ENCODE measurements around the gene GDF10. TPM values are rescaled to one million over a fixed set of nuclear protein-coding genes. Genes with fewer than 3 reads are reported as not detected.
A peak's percentile ranks its signal among the peaks of the same experiment; 100 is the strongest.

Gene GDF10
- total and polyA plus RNA-seq, 10 donors: 0.02 to 0.35 (median 0.20) TPM; not detected in 3

- peaks cover 0 to 75% (median 24%) of the 10 kb centered on the region in 7 donors for H3K27me3 ChIP-seq (replicated peaks in 1 of 7)
- WGBS, 5 donors: 59 to 92% (median 88%) methylated on average over 1 of the region's 1 CpG
- peaks cover 0 to 19% (median 15%) of the 10 kb centered on the region in 6 donors for H3K4me1 ChIP-seq
- no peak overlapping the region for H3K27ac ChIP-seq
- no peaks in the 10 kb centered on the region for H3K9me3 ChIP-seq
- TF ChIP-seq POLR2AphosphoS5 (IDR thresholded peaks at IDR 0.05) (no peak), POLR2A (IDR thresholded peaks at IDR 0.05) (no peak), CTCF (IDR thresholded peaks at IDR 0.05 in 8 of 11, conservative IDR thresholded peaks at IDR 0.05 in 3 of 11) (no peak)
- H3K4me3 ChIP-seq: no peak overlapping the region
- no peaks in the 10 kb centered on the region for H3K36me3 ChIP-seq
- intact Hi-C loops (cut with DNase I; ENCODE audit: low total_unique reads): no loop called here
- no peak for DNase-seq
Observed at GRCh38 chr10:47296941-47297340, 3.1 kb upstream of the GDF10 start.

- Histone ChIP-seq H3K27ac (no peak overlapping the region), H3K9me3 (no peaks in the 10 kb centered on the region), H3K27me3 (replicated peaks in 1 of 7) (peaks cover 0 to 85% (median 28%) of the 10 kb centered on the region in 7 donors), H3K4me1 (peaks cover 0 to 19% (median 15%) of the 10 kb centered on the region in 6 donors), H3K36me3 (no peaks in the 10 kb centered on the region), H3K4me3 (no peak overlapping the region)
- 84 to 92% (median 86%) methylated on average over 12 of the region's 12 CpGs for WGBS, 5 donors
- intact Hi-C loops (cut with DNase I; ENCODE audit: low total_unique reads): no loop called here
- DNase-seq: no peak
- TF ChIP-seq POLR2AphosphoS5 (IDR thresholded peaks at IDR 0.05): no peak
- no peak for TF ChIP-seq POLR2A (IDR thresholded peaks at IDR 0.05)
- TF ChIP-seq CTCF (IDR thresholded peaks at IDR 0.05 in 8 of 11, conservative IDR thresholded peaks at IDR 0.05 in 3 of 11): no peak
Observed at GRCh38 chr10:47297866-47298540, 2.0 kb upstream of the GDF10 start.

- 84 to 94% (median 92%) methylated on average over 1 of the region's 1 CpG for WGBS, 5 donors
- Histone ChIP-seq H3K9me3 (no peaks in the 10 kb centered on the region), H3K4me1 (peaks cover 0 to 19% (median 15%) of the 10 kb centered on the region in 6 donors), H3K4me3 (no peak overlapping the region), H3K27ac (no peak overlapping the region), H3K27me3 (replicated peaks in 1 of 7) (peaks cover 0 to 90% (median 28%) of the 10 kb centered on the region in 7 donors), H3K36me3 (no peaks in the 10 kb centered on the region)
- DNase-seq: no peak
- intact Hi-C loops (cut with DNase I; ENCODE audit: low total_unique reads): no loop called here
- TF ChIP-seq CTCF (IDR thresholded peaks at IDR 0.05 in 8 of 11, conservative IDR thresholded peaks at IDR 0.05 in 3 of 11) (no peak), POLR2AphosphoS5 (IDR thresholded peaks at IDR 0.05) (no peak), POLR2A (IDR thresholded peaks at IDR 0.05) (no peak)
Observed at GRCh38 chr10:47298715-47299114, 1.3 kb upstream of the GDF10 start.

GRCh38 chr10:47300429-47300931, 483 bp downstream of the GDF10 start:
- TF ChIP-seq POLR2AphosphoS5 (IDR thresholded peaks at IDR 0.05) (no peak), POLR2A (IDR thresholded peaks at IDR 0.05) (no peak), CTCF (IDR thresholded peaks at IDR 0.05 in 8 of 11, conservative IDR thresholded peaks at IDR 0.05 in 3 of 11) (no peak)
- Histone ChIP-seq H3K36me3 (no peaks in the 10 kb centered on the region), H3K4me3 (peak overlapping the region in 7 of 8 donors; percentile 19 to 66 (median 39)), H3K27ac (no peak overlapping the region), H3K9me3 (no peaks in the 10 kb centered on the region), H3K4me1 (peaks cover 0 to 19% (median 15%) of the 10 kb centered on the region in 6 donors), H3K27me3 (replicated peaks in 1 of 7) (peaks cover 0 to 83% (median 28%) of the 10 kb centered on the region in 7 donors)
- no peak for DNase-seq
- 5 to 17% (median 7%) methylated on average over 15 to 57 of the region's 57 CpGs for WGBS, 5 donors
- intact Hi-C loops (cut with DNase I; ENCODE audit: low total_unique reads): no loop called here
